Activated CD4-positive, alpha-beta T cell treated with anti-CD3 and anti-CD28 coated beads, Interleukin-10, Interleukin-2, amounts not matched to agents 100 ng/mL and 50 ng/mL, durations not matched to agents 16 hours and 8 hours (primary cell): Measurements from ENCODE around the gene TOP3A.

Source experiments
- DNase-seq: peaks from one replicate; pipeline ENCODE4 v3.0.0-alpha.2; 2020

The TOP3A gene

DNA sequence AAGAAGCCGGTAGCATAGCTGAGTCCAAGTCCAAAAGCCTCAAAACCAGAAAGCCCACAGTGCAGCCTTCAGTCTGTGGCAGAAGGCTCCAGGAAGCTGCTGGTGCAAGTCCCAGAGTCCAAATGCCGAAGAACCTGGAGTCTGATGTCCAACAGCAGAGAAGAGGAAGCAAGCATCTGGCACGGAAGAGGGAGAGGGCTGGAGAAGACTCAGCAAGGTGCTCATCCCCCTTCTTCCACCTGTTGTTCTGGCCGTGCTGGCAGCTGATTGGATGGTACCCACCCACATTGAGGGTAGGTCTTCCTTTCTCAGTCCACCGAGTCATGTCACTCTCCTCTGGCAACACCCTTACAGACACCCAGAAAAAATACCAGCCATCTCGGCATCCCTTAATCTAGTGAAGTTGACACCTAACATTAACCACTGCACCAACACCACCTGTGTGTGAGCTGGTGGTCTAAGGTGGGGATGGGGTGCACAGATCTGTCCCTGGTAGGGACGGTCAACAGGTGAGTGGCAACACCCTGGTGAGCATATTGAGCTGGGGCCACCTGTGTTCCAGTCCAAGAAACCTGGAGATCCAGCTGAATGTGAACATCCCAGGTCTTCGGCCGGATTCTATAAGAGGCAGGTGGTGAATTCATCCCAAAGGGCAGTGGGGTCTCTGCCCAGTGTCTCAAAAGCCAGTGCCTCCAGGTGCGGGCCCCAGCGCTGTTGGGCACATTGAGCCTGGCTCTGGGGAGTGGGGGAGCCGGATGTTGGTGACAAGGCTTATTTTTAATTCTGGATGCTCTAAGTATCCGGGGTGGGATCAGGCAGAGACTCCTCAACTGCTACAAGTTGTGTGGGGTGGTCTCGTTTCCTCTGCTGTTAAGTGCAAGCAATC is 44.5 kb downstream of the TOP3A start:
- DNase-seq: no peak

GRCh38 chr17:18267927-18268711 is 46.7 kb downstream of the TOP3A start:
- DNase-seq: peak; percentile 31

GRCh38 chr17:18267366-18267765 is 47.4 kb downstream of the TOP3A start:
- DNase-seq: no peak

GRCh38 chr17:18263885-18264682 is 50.7 kb downstream of the TOP3A start:
- DNase-seq: no peak

DNA sequence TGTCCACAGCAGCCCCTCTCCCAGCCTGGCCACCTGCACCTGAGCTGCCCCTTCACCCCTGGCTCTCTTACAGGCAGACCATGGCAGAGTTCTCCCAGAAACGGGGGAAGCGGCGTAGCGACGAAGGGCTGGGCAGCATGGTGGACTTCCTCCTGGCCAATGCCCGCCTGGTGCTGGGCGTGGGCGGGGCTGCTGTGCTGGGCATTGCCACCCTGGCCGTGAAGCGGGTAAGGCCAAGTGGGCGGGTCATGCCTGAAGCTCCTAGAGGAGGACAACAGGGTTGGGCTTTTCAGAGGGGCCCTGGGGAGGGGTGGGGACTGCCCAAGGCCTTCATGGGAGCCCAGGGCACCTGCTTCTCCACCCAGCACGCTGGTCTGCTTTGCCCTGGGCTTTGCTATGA is 52.2 kb downstream of the TOP3A start:
- no peak for DNase-seq

- no peak for DNase-seq
Observed at GRCh38 chr17:18262111-18262510, 52.7 kb downstream of the TOP3A start.

- DNase-seq: no peak
Observed at GRCh38 chr17:18261659-18262058, 53.1 kb downstream of the TOP3A start.

GRCh38 chr17:18261146-18261515 is 53.7 kb downstream of the TOP3A start:
- peak; percentile 23 for DNase-seq

DNA sequence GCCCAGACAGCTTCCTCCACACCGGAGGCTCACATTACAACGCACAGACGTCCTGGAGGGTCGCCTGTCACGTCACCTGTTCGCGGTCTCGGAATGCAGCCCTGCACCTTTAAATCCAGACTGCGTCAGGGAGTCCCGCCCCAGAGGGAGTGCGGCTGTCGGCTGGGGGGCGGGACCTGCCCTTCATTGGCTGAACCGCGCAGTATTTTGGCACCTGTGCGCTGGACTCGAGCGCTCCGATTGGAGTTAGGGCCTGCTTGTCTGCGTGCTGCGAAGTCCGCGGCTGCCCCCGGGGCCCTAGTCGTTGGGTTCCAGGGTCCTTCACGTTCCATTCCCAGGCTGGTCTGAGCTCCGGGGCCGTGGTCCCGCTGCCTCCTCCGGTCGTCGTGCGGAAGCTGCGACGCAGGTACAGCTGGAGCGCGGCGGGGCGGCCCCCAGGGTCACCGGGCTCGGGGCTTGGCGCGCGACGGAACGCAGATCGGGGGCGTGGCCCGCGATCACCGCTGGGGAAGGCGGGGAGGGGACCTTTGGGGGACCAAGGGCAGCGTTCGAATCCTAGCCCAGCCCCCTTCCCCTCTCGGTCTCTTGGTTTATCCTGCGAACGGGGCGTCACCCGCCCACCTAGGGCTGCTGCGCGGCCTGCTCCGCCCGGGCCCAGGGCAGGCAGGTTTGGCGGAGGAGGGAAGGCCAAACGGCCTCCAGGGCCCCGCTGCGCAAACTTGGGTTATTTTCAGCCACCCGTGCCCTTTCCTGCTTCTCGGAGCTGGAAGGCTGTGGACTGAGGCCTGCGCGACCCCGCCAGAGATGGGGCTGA is 54.3 kb downstream of the TOP3A start, which contains the start of gene MIEF2:
TSS of gene MIEF2 (plus strand) at position 331 of the 814 bp plus-strand sequence. CDS start 2,059 bp downstream, outside the sequence.
- DNase-seq: peak; percentile 97

DNA sequence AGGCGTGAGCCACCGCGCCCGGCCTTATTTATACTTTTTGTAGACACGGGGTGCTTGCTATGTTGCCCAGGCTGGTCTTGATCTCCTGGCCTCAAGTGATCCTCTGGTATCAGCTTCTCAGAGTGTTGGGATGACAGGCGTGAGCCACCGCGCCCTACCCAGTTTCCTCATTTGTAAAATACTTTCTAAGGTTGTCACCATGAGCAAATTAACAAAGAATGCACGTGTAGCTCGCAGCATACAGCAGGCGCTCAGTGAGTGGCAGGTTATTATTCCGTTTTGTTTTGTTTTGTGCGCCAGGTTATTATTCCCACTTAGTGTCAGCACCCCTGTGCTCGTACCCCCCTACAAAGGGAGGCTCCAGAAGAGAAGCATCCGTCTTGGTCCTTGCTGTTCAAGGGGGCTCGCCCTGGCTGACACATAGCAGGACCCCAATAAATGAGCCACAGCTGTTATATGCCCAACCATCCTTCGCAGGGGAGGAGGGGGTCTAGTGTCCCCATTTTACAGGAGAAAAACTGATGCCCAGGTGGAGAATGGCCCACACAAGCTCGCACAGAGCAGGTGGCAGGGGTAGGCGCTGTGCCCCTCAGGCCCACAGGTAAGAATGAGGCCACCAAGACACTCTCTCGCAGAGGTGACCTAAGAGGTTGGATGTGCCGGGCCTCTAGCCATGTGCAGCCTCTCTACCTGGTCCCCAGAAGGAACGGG is 55.0 kb downstream of the TOP3A start:
- no peak for DNase-seq

DNA sequence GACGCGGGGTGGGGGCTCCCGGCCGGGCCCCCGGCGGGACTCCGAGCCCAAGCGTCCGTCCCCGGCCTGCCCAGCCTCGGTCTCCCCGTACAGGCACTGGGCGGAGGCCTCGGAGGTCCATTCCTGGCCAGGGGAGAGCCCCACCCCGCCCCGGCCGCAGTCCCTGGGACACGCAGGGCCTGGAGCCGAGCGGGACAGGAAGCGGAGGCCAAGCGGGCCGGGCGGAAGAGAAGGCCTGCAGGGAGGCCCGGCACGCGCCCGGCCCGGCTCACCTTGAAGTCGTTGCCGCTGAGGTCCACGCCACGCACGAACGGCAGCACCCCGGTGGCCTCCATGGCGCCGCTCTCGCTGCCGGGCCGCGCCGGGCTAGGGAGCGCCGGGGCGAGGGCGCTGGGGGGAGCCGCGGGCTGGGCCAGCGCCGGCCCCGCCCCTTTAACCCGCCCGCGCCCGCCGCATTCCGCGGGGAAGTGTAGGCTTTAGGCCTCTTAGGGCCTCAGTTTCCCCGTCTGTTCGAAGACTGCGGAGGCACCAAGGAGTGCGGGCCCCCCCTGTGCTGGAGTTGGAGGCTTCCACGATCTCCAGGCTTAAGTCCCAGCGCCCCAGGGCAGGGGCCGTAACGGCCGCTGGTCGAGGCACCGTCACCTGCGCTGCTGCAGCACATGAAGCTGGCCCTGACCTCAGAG is 56.3 kb downstream of the TOP3A start, which contains the start of gene FLII:
TSS of gene FLII (minus strand) at position 383 of the 683 bp plus-strand sequence. CDS start at position 335, 48 bp downstream.
- peak; percentile 52 for DNase-seq

GRCh38 chr17:18257982-18258355 is 56.8 kb downstream of the TOP3A start:
- DNase-seq: peak; percentile 64

DNA sequence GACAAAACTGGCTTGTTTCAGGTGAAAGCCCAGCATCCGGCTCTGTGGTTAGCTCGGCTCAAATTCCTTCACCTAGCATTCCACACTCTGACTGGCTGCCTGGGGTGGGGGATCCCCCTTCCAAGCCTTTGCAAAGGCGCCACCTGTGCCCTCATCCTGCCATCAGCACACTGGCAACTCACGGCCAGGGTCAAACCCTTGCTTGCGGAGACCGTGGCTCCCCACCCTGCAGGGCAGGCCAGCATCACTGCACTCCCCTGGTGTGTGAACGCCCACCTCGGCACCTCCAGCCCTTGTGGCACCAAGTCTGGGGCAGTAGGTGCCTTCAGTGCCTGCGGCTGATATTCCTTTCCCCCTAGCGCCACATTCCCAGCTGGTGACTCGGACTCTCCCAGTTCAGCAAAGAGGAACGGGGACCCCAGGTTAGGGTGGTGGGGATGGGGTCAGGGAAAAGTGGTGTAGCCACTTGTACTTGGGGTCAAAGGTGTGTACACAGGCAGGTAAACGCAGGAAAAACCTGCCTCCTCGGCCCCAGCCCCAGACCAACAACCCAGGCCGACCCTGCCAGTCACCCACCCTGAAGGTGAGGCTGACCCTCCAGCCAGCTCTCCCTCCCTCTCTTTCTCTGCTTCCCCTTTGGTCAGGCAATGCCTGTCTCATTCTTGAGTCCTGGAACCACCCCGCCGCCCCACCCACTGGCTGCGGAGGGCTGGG is 57.4 kb downstream of the TOP3A start:
- peak; percentile 47 for DNase-seq

DNA sequence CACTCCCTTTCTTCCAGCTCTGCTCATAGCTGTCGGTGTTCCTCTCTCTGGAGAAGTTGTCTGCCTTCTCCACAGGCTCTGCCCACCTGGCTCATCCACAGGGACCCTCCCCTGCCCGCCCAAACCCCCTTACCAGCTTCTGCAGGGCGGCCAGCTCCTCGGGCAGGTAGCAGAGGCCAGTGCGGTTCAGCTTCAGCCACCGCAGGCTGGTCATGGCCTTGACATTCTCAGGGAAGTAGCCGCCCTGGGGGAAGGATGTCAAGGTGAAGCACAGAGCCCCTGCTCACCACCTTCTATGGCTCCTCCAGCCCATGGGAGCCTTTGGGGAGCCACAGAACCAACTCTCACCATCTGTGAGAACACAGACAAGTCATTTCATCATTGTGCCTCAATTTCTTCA is 58.0 kb downstream of the TOP3A start:
- DNase-seq: no peak

- no peak for DNase-seq
Observed at GRCh38 chr17:18256351-18256750, 58.4 kb downstream of the TOP3A start.

GRCh38 chr17:18254888-18255649 is 59.7 kb downstream of the TOP3A start:
- DNase-seq: no peak

GRCh38 chr17:18253947-18254821 is 60.6 kb downstream of the TOP3A start:
- DNase-seq: no peak

- DNase-seq: no peak
Observed at GRCh38 chr17:18253187-18253884, 61.5 kb downstream of the TOP3A start.
